A549 (cell line): ENCODE results near the gene IGF1R. TPM values are rescaled to one million over a fixed set of nuclear protein-coding genes. Genes with fewer than 3 reads are reported as not detected.

ENCODE experiments used
- ATAC-seq, 2 experiments: fragments of 200-7000 bp in 1 of 2; fragments of >200 bp in 1 of 2; cut with Nextera tagmentation in 1 of 2; cut with Tn5 transposase in 1 of 2; 3 replicates each; pipeline versions ENCODE4 v1.8.0 to v1.9.1; 2018 to 2020; ENCODE audit warnings: mild to moderate bottlenecking in 1 of 2, moderate library complexity in 1 of 2
- CTCF ChIA-PET: fragments of 300-600 bp; sonication (Branson Sonifier 250); formaldehyde crosslinking; extraction: SDS; loops from one replicate; lab custom pipeline; 2021; ENCODE audit warnings: antibody characterized with exemption, inconsistent platforms; lab: Yijun Ruan, JAX
- POLR2A ChIA-PET: fragments of 350-600 bp; formaldehyde crosslinking; extraction: SDS; loops from one replicate; lab custom pipeline; 2021; ENCODE audit warnings: antibody characterized with exemption, inconsistent platforms; lab: Yijun Ruan, JAX
- DNase-seq, 2 experiments: peaks; one replicate each; pipeline versions ENCODE4 v3.0.0 to v3.0.0-alpha.2; 2011 to 2016; ENCODE audit warnings: low read depth in 1 of 2, low spot score in 1 of 2
- FAIRE-seq: peaks from 2 replicates; lab custom pipeline; 2011; peaks lifted over from hg19 to GRCh38; lab: Jason Lieb, UNC
- H3K27ac ChIP-seq, 2 experiments: fragments of >200 bp; sonication (Bioruptor Twin); formaldehyde crosslinking; 3 replicates each; pipeline ENCODE4 v1.5.1; 2016 to 2017
- H3K4me1 ChIP-seq: fragments of >200 bp; sonication (Bioruptor Twin); formaldehyde crosslinking; 3 replicates; pipeline ENCODE4 v1.6.1; 2016
- H3K4me2 ChIP-seq: fragments of >200 bp; sonication (Bioruptor Twin); formaldehyde crosslinking; 3 replicates; pipeline ENCODE4 v1.6.1; 2016
- H3K4me3 ChIP-seq: fragments of >200 bp; sonication (Bioruptor Twin); formaldehyde crosslinking; 3 replicates; pipeline ENCODE4 v1.5.1; 2016
- H3K9me3 ChIP-seq: fragments of >200 bp; sonication (Bioruptor Twin); formaldehyde crosslinking; 3 replicates; pipeline ENCODE4 v1.6.1; 2016
- ATOH8 ChIP-seq: fragments of 250-450 bp; sonication (Bioruptor Pico); IDR thresholded peaks from 2 replicates; pipeline ENCODE4 v1.5.0; 2020; ENCODE audit warnings: low read depth, mild to moderate bottlenecking, moderate library complexity
- BCL3 ChIP-seq: fragments of >200 bp; sonication (Bioruptor Twin); formaldehyde crosslinking; IDR thresholded peaks from 3 replicates; pipeline ENCODE4 v1.6.1; 2016
- CEBPB ChIP-seq, 2 experiments: fragments of >200 bp in 1 of 2; sonication (Bioruptor Twin) in 1 of 2; formaldehyde crosslinking in 1 of 2; IDR thresholded peaks; 2 replicates each; pipeline ENCODE4 v1.6.1; 2012 to 2016
- CTCF ChIP-seq: fragments of >200 bp; sonication (Bioruptor Twin); formaldehyde crosslinking; IDR thresholded peaks from 3 replicates; pipeline ENCODE4 v1.5.1; 2016
- FOSL2 ChIP-seq, 2 experiments: fragments of 450-650 bp in 1 of 2; fragments of >200 bp in 1 of 2; sonication (Bioruptor Twin) in 1 of 2; formaldehyde crosslinking; IDR thresholded peaks; 2 replicates each; pipeline versions ENCODE4 v1.5.0 to v1.6.1; 2016 to 2020; ENCODE audit warnings: mild to moderate bottlenecking in 1 of 2, moderate library complexity in 1 of 2
- HOXA7 ChIP-seq: fragments of 250-450 bp; sonication (Bioruptor Pico); IDR thresholded peaks from 2 replicates; pipeline ENCODE4 v1.5.0; 2020; ENCODE audit warnings: mild to moderate bottlenecking, moderate library complexity
- MAZ ChIP-seq: fragments of 150-350 bp; IDR thresholded peaks from 2 replicates; pipeline ENCODE4 v1.6.1; 2014; ENCODE audit warnings: antibody characterized with exemption, low read depth, low read length, borderline replicate concordance
- PBX3 ChIP-seq: IDR thresholded peaks from 2 replicates; pipeline ENCODE4 v1.6.1; 2012
- RARB ChIP-seq: fragments of 250-450 bp; sonication (Bioruptor Pico); IDR thresholded peaks from 2 replicates; pipeline ENCODE4 v1.8.0; 2021; ENCODE audit warnings: mild to moderate bottlenecking, moderate library complexity
- USF2 ChIP-seq: fragments of 450-650 bp; IDR thresholded peaks from 2 replicates; pipeline ENCODE4 v1.6.1; 2014; ENCODE audit warnings: antibody characterized with exemption
- WGBS: methylation state at CpG from one replicate; pipeline ENCODE4 v1.1.6; 2017; ENCODE audit errors: missing lambda C conversion rate; 5-methylcytosine and 5-hydroxymethylcytosine counted together
- polyA plus RNA-seq, 4 experiments: library from polyadenylated mRNA; depleted of rRNA in 3 of 4; stranded (reverse); fragments of >200 nt; fragmentation: RNase III in 1 of 4; extraction: RNeasy Plus Mini Kit Qiagen cat#74134 plus additional on column Dnase treatment in 1 of 4; gene quantifications; 2 replicates in 3 of 4; 3 replicates in 1 of 4; pipeline ENCODE4 v1.2.3, GENCODE V29; 2011 to 2017

IGF1R gene
- polyA plus RNA-seq, 2 of the 4 experiments (the other 2 are of a cell fraction): 42.6 to 69.5 TPM

- peaks cover 96% of the 10 kb centered on the region for H3K4me1 ChIP-seq
- CTCF ChIA-PET: interaction anchor here (0.9 to 6.6 kb wide), 8 partner anchors 9 to 198 kb away, joined by 3 to 97 read pairs (median 18); no protein-coding TSS in a partner anchor
- H3K4me2 ChIP-seq: peak overlapping the region; percentile 79
Measured at GRCh38 chr15:98875309-98875708, 227.0 kb downstream of the IGF1R start.

More at GRCh38 chr15:98875309-98875708, 227.0 kb downstream of the IGF1R start:
- peak overlapping the region; percentile 26; the same call in 1 of the 3 replicates for H3K4me3 ChIP-seq
- no peaks in the 10 kb centered on the region for H3K9me3 ChIP-seq
- 37% methylated on average over 3 of the region's 3 CpGs for WGBS
- POLR2A ChIA-PET: interaction anchor here (1.4 to 4.4 kb wide), 5 partner anchors 11 to 184 kb away, joined by 5 to 61 read pairs (median 21); no protein-coding TSS in a partner anchor
- FAIRE-seq (peak; percentile 81), DNase-seq (no peak), ATAC-seq (no peak)
- peak overlapping the region; percentile 95 to 97 for H3K27ac ChIP-seq
- TF ChIP-seq FOSL2 (IDR thresholded peaks at IDR 0.05): no peak
- TF ChIP-seq FOSL2 (CRISPR knock-in tag; IDR thresholded peaks at IDR 0.05): 0 out of 2 replicates have a peak, but pooled peaks have one; percentile 14
- no peak for TF ChIP-seq CTCF
- 0 out of 2 replicates have a peak, but pooled peaks have one; percentile 52 for TF ChIP-seq ATOH8 (CRISPR knock-in tag)
- no peak for TF ChIP-seq MAZ
- TF ChIP-seq RARB: no peak
- no peak for TF ChIP-seq PBX3
- TF ChIP-seq HOXA7 (CRISPR knock-in tag): 0 out of 2 replicates have a peak, but pooled peaks have one; percentile 22
- TF ChIP-seq CEBPB (IDR thresholded peaks at IDR 0.05): no peak
- peak; percentile 9; the same call in 1 of the 2 replicates for TF ChIP-seq USF2
- 0 out of 3 replicates have a peak, but pooled peaks have one; percentile 11 for TF ChIP-seq BCL3
